ENCODE measurements around the gene TMEM263. TPM values are rescaled to one million over a fixed set of nuclear protein-coding genes. Genes with fewer than 3 reads are reported as not detected.

Gene TMEM263
- total and polyA plus RNA-seq, 2 experiments from 2014 or later, result 7.1 to 10.4 TPM

DNA sequence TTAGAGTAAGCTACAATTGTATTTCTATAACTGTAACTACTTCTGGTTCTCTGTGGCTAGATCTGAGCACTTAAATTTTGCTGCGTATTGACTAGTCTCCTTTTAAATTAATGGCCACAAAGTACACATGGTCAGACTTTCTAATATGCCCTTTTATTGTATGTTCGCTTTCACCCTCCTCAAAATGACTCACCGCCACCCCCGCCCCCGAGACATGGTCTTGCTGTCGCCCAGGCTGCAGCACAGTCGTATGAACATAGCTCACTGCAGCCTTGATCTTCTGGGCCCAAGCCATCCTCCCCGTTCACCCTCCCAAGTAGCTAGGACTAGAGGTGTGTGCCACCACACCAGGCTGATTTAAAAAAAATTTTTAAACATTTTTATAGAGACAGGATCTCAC lies 19.4 kb downstream of the TMEM263 start (continued):
- TF ChIP-seq, protein P1, sequence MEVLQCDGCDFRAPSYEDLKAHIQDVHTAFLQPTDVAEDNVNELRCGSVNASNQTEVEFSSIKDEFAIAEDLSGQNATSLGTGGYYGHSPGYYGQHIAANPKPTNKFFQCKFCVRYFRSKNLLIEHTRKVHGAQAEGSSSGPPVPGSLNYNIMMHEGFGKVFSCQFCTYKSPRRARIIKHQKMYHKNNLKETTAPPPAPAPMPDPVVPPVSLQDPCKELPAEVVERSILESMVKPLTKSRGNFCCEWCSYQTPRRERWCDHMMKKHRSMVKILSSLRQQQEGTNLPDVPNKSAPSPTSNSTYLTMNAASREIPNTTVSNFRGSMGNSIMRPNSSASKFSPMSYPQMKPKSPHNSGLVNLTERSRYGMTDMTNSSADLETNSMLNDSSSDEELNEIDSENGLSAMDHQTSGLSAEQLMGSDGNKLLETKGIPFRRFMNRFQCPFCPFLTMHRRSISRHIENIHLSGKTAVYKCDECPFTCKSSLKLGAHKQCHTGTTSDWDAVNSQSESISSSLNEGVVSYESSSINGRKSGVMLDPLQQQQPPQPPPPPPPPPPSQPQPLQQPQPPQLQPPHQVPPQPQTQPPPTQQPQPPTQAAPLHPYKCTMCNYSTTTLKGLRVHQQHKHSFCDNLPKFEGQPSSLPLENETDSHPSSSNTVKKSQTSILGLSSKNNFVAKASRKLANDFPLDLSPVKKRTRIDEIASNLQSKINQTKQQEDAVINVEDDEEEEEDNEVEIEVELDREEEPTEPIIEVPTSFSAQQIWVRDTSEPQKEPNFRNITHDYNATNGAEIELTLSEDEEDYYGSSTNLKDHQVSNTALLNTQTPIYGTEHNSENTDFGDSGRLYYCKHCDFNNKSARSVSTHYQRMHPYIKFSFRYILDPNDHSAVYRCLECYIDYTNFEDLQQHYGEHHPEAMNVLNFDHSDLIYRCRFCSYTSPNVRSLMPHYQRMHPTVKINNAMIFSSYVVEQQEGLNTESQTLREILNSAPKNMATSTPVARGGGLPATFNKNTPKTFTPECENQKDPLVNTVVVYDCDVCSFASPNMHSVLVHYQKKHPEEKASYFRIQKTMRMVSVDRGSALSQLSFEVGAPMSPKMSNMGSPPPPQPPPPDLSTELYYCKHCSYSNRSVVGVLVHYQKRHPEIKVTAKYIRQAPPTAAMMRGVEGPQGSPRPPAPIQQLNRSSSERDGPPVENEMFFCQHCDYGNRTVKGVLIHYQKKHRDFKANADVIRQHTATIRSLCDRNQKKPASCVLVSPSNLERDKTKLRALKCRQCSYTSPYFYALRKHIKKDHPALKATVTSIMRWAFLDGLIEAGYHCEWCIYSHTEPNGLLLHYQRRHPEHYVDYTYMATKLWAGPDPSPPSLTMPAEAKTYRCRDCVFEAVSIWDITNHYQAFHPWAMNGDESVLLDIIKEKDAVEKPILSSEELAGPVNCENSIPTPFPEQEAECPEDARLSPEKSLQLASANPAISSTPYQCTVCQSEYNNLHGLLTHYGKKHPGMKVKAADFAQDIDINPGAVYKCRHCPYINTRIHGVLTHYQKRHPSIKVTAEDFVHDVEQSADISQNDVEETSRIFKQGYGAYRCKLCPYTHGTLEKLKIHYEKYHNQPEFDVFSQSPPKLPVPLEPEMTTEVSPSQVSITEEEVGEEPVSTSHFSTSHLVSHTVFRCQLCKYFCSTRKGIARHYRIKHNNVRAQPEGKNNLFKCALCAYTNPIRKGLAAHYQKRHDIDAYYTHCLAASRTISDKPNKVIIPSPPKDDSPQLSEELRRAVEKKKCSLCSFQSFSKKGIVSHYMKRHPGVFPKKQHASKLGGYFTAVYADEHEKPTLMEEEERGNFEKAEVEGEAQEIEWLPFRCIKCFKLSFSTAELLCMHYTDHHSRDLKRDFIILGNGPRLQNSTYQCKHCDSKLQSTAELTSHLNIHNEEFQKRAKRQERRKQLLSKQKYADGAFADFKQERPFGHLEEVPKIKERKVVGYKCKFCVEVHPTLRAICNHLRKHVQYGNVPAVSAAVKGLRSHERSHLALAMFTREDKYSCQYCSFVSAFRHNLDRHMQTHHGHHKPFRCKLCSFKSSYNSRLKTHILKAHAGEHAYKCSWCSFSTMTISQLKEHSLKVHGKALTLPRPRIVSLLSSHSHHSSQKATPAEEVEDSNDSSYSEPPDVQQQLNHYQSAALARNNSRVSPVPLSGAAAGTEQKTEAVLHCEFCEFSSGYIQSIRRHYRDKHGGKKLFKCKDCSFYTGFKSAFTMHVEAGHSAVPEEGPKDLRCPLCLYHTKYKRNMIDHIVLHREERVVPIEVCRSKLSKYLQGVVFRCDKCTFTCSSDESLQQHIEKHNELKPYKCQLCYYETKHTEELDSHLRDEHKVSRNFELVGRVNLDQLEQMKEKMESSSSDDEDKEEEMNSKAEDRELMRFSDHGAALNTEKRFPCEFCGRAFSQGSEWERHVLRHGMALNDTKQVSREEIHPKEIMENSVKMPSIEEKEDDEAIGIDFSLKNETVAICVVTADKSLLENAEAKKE (CRISPR knock-in tag; IDR thresholded peaks at IDR 0.05), result no peak
- TF ChIP-seq CREB1 (CRISPR knock-in tag; IDR thresholded peaks at IDR 0.05; ENCODE audit: low read depth), result no peak
- no peak for TF ChIP-seq NANOG (IDR thresholded peaks at IDR 0.05; ENCODE audit: borderline replicate concordance)

GRCh38 chr12:106975993-106976658 lies 20.4 kb downstream of the TMEM263 start:
- no peaks in the 10 kb centered on the region for H3F3A ChIP-seq (replicated peaks; ENCODE audit: low read depth)
- H3K4me1 Mint-ChIP-seq, result no peaks in the 10 kb centered on the region
- DNase-seq (ENCODE audit: low spot score) (no peak), ATAC-seq (no peak)
- no peaks in the 10 kb centered on the region for H3K36me3 Mint-ChIP-seq (ENCODE audit: low read depth)
- H3K79me2 ChIP-seq (replicated peaks; ENCODE audit: insufficient read depth), result no peaks in the 10 kb centered on the region
- H3K4me2 ChIP-seq, result no peak overlapping the region
- H3K27me3 ChIP-seq (ENCODE audit: insufficient read depth), result no peaks in the 10 kb centered on the region
- no peak overlapping the region for H3K4me3 ChIP-seq
- no peak overlapping the region for H3K27ac Mint-ChIP-seq
- no peaks in the 10 kb centered on the region for H3K27me3 Mint-ChIP-seq (ENCODE audit: insufficient read depth, low read depth, poor library complexity)
- H3K27ac ChIP-seq (ENCODE audit: low read depth), result no peak overlapping the region
- no peak overlapping the region for H2AFZ ChIP-seq
- no peaks in the 10 kb centered on the region for H3K4me1 ChIP-seq (ENCODE audit: insufficient read depth)
- no peaks in the 10 kb centered on the region for H3K9me2 ChIP-seq (ENCODE audit: insufficient read depth)
- no peak overlapping the region for H3K4me3 Mint-ChIP-seq
- no peaks in the 10 kb centered on the region for H3K36me3 ChIP-seq (ENCODE audit: insufficient read depth)
- H3K9me3 Mint-ChIP-seq, result no peaks in the 10 kb centered on the region
- peaks cover 4% of the 10 kb centered on the region; the same call in 1 of the 2 replicates for H4K20me1 ChIP-seq (replicated peaks; ENCODE audit: insufficient read depth)
- TF ChIP-seq, protein P2, sequence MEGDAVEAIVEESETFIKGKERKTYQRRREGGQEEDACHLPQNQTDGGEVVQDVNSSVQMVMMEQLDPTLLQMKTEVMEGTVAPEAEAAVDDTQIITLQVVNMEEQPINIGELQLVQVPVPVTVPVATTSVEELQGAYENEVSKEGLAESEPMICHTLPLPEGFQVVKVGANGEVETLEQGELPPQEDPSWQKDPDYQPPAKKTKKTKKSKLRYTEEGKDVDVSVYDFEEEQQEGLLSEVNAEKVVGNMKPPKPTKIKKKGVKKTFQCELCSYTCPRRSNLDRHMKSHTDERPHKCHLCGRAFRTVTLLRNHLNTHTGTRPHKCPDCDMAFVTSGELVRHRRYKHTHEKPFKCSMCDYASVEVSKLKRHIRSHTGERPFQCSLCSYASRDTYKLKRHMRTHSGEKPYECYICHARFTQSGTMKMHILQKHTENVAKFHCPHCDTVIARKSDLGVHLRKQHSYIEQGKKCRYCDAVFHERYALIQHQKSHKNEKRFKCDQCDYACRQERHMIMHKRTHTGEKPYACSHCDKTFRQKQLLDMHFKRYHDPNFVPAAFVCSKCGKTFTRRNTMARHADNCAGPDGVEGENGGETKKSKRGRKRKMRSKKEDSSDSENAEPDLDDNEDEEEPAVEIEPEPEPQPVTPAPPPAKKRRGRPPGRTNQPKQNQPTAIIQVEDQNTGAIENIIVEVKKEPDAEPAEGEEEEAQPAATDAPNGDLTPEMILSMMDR (conservative IDR thresholded peaks at IDR 0.05; ENCODE audit: low read depth in 2 of 2), result peak in 1 of 2 experiments; percentile 11; a peak in 2 of 4 replicates
- TF ChIP-seq, protein P3, sequence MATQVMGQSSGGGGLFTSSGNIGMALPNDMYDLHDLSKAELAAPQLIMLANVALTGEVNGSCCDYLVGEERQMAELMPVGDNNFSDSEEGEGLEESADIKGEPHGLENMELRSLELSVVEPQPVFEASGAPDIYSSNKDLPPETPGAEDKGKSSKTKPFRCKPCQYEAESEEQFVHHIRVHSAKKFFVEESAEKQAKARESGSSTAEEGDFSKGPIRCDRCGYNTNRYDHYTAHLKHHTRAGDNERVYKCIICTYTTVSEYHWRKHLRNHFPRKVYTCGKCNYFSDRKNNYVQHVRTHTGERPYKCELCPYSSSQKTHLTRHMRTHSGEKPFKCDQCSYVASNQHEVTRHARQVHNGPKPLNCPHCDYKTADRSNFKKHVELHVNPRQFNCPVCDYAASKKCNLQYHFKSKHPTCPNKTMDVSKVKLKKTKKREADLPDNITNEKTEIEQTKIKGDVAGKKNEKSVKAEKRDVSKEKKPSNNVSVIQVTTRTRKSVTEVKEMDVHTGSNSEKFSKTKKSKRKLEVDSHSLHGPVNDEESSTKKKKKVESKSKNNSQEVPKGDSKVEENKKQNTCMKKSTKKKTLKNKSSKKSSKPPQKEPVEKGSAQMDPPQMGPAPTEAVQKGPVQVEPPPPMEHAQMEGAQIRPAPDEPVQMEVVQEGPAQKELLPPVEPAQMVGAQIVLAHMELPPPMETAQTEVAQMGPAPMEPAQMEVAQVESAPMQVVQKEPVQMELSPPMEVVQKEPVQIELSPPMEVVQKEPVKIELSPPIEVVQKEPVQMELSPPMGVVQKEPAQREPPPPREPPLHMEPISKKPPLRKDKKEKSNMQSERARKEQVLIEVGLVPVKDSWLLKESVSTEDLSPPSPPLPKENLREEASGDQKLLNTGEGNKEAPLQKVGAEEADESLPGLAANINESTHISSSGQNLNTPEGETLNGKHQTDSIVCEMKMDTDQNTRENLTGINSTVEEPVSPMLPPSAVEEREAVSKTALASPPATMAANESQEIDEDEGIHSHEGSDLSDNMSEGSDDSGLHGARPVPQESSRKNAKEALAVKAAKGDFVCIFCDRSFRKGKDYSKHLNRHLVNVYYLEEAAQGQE (IDR thresholded peaks at IDR 0.05; ENCODE audit: unreplicated experiment), result no peak
- TF ChIP-seq JUNB (IDR thresholded peaks at IDR 0.05; ENCODE audit: unreplicated experiment) (no peak), CREB1 (CRISPR knock-in tag; IDR thresholded peaks at IDR 0.05; ENCODE audit: low read depth) (no peak), ZNF331 (CRISPR knock-in tag; IDR thresholded peaks at IDR 0.05; ENCODE audit: low read depth) (no peak)

Data from GM23338 (cell line).